GM12872 (cell line): ENCODE results near the gene RASSF5.

Experiments used
- TF ChIP-seq, protein P1 (sequence below): IDR thresholded peaks from 3 replicates; pipeline ENCODE4 v1.5.1; 2011; ENCODE audit warnings: low read depth, mild to moderate bottlenecking, low read length, moderate library complexity; ENCODE audit not compliant: insufficient read depth

The RASSF5 gene

DNA sequence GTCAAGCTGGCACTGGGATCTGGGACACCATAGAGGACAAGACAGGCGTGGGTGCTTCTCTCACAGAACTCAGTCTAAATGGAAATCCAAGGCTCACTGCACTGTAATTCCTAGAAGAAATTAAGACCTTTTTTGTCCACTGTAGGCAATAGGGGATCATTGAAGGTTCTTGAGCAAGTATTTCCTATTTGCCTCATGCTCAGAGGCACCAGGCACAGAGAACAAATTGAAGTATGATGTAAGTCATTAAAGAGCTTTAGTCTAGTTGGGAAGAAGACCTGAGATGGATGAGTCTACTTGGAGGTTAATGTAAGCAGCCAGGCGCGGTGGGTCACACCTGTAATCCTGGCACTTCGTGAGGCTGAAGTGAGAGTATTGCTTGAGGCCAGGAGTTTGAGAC is 70.3 kb downstream of the RASSF5 start:
- TF ChIP-seq, protein P1, sequence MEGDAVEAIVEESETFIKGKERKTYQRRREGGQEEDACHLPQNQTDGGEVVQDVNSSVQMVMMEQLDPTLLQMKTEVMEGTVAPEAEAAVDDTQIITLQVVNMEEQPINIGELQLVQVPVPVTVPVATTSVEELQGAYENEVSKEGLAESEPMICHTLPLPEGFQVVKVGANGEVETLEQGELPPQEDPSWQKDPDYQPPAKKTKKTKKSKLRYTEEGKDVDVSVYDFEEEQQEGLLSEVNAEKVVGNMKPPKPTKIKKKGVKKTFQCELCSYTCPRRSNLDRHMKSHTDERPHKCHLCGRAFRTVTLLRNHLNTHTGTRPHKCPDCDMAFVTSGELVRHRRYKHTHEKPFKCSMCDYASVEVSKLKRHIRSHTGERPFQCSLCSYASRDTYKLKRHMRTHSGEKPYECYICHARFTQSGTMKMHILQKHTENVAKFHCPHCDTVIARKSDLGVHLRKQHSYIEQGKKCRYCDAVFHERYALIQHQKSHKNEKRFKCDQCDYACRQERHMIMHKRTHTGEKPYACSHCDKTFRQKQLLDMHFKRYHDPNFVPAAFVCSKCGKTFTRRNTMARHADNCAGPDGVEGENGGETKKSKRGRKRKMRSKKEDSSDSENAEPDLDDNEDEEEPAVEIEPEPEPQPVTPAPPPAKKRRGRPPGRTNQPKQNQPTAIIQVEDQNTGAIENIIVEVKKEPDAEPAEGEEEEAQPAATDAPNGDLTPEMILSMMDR: no peak

DNA sequence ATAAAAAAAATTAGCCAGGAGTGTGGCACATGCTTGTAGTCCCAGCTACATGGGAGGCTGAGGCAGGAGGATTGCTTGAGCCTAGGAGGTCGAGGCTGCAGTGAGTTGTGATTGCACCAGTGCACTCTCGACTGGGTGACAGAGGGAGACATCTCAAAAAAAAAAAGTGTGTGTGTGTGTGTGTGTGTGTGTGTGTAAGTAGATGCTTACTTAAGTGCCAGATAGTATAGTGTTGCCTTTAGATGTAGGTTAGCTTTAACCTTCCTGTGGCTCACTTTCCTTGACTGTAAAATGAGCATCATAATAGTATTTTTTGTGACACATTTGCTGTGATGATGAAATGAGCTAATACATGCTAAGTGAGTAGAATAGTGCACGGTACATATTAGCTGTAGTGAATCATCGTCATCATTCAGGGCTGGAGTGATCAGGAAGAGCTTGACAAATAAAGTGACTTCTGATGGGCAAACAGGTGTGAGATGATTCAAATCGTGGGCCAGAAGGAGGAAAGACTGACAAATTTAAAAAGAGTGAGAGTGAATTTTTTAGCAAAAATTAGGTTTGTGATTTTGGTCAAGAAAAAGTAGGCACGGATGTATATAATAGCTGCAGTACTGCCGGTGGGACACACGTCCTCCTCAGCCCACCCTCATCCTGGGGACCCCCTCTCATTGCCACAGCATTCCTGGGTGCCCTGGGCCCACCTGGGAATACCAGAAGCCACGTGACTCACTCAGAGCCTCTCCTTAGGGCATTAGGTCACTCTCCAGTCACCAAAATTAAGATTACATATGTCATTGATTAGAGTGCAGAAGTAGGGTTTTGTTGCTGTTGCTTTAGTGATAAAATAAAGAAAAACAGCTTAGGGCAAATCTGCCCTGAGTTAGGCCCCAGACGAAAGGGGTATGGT is 71.0 kb downstream of the RASSF5 start:
- TF ChIP-seq, protein P1: no peak

DNA sequence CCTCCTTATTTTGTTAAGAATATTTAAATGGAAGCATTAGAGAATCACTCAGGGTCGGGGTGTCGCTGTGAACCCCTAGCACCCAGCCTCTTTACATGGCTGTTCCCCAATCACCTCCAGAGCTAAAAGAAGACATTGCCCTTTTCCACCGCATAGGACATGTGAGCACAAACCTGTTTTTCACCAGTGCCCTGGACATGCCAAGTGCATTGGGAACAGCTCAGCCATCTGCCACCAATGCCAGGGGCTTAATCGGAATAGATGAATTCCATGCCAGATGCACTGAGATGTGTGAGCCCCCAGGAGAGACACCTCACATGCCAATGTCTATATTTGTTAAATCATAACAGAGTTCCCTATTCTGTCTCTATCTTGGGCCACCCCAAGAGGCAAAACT is 71.6 kb downstream of the RASSF5 start:
- TF ChIP-seq, protein P1: no peak

DNA sequence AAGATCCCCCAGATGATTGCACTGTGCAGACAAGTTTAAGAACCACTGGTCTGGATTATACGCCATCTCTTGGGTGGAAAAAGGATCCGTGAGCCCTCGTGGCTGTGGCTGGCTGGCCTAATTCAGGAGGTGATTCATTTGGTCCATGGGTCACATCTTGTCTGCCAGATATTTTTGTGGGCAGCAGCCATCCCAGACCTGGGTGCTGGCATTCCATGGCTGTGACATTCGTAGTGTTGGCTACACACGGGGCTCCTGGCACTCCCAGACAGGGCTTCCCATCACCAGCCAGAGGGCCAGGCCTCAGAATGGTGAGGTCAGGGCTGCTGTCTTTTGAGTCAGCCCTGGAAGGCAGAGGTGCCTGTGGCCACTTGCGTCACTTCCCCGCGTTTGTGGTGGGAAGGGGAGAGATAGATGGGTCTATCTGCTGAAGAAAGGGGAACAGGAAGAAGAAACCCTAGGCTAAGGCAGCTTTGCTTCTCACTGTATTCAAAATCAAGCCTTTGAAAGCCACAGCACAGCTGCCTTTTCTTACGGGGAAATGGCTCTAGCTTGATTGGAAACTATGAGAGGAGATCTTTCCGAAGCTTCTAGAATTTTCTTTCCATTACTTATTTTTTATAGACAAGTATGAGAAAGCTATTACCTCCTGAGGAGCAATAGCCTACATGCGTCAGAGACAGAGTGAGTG is 72.6 kb downstream of the RASSF5 start:
- TF ChIP-seq, protein P1: no peak

DNA sequence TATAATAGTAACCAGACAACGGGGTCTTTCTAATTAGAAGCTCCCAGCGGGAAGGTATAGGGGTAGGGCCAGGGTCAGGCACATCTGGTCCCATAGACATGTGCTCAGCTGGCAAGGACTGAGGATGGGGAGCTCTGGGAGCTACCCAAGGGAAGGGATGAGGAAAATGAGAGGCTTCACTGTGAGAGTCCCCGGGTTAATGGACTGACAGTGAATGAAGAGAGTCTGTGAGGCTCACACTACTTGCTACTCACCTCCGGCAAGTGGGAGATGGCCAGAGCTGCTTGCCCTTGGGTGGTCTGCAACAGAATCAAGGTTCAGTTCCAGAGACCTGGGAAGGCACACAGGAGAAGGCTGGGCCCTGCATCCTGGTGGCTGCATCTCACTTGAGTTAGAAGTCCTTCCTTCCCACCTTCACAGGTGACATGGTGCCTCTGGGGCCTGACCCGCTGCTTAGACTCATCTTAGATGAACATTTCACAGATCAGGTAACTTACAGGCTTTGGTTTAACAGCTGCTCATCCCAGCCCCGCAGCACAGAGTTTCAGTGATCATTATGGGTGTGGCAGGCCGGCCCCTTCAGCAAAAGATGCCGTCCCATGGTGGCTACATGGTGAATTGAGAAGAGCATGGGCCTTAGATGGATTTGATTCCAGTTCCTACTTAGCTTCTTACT is 73.2 kb downstream of the RASSF5 start:
- TF ChIP-seq, protein P1: no peak

DNA sequence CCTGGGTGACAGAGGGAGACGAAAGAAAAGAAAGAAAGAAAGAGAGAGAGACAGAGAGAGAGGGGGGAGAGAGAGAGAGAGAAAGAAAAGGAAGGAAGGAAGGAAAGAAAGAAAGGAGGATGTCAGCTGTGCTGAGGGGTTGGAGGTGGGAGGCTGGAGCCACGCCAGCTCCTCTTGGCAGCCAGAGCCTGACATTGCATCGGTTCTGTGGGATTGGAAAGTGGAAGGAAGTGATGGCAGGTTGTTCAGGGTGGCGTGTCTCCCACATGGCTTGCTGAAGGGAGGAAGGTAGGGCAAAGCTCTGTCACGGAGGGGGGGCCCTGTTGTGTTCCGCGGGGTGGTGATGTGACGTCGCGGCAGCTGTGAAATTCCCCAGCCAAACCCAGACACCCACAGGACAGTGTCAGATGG is 74.2 kb downstream of the RASSF5 start:
- TF ChIP-seq, protein P1: no peak

DNA sequence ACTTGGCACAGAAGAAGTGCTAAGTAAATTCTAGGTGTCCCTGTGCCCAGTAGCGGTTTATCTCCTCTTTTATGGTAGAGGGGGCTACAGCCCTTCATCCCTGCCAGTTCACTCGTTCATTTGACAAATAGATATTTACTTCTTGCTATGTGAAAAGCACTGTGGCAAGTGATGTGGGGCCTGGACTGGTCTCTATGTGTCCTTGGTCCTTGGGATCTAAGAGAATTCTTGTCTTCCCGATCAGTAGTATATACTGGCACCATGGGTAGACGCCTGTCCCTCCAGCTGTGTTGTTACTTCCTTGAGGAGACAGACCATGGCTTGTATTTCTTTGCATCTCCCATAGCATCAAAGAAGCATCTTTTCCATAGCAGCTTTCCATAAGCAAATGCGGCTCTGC is 75.2 kb downstream of the RASSF5 start:
- TF ChIP-seq, protein P1: no peak
